ENCODE measurements around the gene KLHDC7B. TPM values are rescaled to one million over a fixed set of nuclear protein-coding genes. Genes with fewer than 3 reads are reported as not detected.
A peak's percentile ranks its signal among the peaks of the same experiment; 100 is the strongest.

Gene KLHDC7B
- total and polyA plus RNA-seq, 2 of the 13 experiments (the other 11 are each of a cell fraction or from before 2014, with no cell fraction given), result 0.11 TPM; not detected in 1

DNA sequence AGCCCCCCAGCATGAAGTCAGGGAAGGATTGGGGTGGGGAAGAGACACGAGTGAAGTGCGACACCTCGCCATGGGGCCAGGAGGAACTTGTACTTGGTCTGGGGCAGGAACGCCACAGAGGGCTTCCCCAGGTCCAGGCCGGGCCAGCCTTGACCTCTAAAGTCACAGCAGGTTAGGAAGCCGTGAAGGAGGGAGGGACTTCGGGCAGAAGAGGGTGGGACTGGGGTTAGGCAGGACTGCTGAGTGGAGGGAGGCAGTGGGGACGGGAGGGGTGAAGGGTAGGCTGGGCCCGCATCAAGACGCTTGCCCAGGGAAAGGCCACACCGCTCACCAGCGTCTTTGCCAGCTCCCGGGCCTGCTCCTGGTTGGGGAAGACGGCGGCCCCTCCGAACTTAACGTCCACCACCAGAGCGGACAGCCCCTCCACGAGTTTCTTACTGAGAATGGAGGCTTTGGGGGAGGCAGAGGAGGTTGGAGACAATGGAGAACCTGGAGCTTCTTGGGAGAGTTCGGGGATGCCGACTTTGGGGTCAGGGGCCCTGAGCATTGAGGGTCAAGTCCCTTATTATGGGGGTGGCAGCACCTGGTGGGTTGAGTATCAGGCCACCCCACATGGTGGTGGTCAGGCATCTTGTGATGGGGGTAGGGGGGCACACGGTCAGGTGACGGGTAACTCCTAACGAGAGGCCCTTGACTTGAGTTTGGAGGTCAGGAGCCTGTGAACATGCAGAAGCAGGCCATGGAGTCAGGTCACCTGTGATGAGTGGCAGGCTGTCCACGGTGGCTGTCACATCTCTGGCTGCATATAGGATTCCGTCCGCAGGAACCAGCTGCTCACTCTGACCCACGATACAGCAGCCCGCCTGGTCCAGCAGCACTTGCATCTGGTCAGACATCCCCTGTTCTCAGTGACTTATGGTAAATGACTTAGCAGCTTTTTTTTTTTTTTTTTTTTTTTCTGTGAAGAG, 18.6 kb upstream of the KLHDC7B start (continued):
- TF ChIP-seq, protein P1, sequence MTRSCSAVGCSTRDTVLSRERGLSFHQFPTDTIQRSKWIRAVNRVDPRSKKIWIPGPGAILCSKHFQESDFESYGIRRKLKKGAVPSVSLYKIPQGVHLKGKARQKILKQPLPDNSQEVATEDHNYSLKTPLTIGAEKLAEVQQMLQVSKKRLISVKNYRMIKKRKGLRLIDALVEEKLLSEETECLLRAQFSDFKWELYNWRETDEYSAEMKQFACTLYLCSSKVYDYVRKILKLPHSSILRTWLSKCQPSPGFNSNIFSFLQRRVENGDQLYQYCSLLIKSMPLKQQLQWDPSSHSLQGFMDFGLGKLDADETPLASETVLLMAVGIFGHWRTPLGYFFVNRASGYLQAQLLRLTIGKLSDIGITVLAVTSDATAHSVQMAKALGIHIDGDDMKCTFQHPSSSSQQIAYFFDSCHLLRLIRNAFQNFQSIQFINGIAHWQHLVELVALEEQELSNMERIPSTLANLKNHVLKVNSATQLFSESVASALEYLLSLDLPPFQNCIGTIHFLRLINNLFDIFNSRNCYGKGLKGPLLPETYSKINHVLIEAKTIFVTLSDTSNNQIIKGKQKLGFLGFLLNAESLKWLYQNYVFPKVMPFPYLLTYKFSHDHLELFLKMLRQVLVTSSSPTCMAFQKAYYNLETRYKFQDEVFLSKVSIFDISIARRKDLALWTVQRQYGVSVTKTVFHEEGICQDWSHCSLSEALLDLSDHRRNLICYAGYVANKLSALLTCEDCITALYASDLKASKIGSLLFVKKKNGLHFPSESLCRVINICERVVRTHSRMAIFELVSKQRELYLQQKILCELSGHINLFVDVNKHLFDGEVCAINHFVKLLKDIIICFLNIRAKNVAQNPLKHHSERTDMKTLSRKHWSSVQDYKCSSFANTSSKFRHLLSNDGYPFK (CRISPR knock-in tag; IDR thresholded peaks at IDR 0.05; ENCODE audit: borderline replicate concordance), result no peak
- TF ChIP-seq, protein P2, sequence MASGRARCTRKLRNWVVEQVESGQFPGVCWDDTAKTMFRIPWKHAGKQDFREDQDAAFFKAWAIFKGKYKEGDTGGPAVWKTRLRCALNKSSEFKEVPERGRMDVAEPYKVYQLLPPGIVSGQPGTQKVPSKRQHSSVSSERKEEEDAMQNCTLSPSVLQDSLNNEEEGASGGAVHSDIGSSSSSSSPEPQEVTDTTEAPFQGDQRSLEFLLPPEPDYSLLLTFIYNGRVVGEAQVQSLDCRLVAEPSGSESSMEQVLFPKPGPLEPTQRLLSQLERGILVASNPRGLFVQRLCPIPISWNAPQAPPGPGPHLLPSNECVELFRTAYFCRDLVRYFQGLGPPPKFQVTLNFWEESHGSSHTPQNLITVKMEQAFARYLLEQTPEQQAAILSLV (CRISPR knock-in tag; IDR thresholded peaks at IDR 0.05; ENCODE audit: borderline replicate concordance), result no peak
- TF ChIP-seq, protein P3, sequence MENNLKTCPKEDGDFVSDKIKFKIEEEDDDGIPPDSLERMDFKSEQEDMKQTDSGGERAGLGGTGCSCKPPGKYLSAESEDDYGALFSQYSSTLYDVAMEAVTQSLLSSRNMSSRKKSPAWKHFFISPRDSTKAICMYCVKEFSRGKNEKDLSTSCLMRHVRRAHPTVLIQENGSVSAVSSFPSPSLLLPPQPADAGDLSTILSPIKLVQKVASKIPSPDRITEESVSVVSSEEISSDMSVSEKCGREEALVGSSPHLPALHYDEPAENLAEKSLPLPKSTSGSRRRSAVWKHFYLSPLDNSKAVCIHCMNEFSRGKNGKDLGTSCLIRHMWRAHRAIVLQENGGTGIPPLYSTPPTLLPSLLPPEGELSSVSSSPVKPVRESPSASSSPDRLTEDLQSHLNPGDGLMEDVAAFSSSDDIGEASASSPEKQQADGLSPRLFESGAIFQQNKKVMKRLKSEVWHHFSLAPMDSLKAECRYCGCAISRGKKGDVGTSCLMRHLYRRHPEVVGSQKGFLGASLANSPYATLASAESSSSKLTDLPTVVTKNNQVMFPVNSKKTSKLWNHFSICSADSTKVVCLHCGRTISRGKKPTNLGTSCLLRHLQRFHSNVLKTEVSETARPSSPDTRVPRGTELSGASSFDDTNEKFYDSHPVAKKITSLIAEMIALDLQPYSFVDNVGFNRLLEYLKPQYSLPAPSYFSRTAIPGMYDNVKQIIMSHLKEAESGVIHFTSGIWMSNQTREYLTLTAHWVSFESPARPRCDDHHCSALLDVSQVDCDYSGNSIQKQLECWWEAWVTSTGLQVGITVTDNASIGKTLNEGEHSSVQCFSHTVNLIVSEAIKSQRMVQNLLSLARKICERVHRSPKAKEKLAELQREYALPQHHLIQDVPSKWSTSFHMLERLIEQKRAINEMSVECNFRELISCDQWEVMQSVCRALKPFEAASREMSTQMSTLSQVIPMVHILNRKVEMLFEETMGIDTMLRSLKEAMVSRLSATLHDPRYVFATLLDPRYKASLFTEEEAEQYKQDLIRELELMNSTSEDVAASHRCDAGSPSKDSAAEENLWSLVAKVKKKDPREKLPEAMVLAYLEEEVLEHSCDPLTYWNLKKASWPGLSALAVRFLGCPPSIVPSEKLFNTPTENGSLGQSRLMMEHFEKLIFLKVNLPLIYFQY (CRISPR knock-in tag; IDR thresholded peaks at IDR 0.05; ENCODE audit: borderline replicate concordance), result peak; percentile 83; the same call in 1 of the 2 replicates
- no peak for TF ChIP-seq TBX3 (IDR thresholded peaks at IDR 0.05; ENCODE audit: borderline replicate concordance)
- TF ChIP-seq, protein P4, sequence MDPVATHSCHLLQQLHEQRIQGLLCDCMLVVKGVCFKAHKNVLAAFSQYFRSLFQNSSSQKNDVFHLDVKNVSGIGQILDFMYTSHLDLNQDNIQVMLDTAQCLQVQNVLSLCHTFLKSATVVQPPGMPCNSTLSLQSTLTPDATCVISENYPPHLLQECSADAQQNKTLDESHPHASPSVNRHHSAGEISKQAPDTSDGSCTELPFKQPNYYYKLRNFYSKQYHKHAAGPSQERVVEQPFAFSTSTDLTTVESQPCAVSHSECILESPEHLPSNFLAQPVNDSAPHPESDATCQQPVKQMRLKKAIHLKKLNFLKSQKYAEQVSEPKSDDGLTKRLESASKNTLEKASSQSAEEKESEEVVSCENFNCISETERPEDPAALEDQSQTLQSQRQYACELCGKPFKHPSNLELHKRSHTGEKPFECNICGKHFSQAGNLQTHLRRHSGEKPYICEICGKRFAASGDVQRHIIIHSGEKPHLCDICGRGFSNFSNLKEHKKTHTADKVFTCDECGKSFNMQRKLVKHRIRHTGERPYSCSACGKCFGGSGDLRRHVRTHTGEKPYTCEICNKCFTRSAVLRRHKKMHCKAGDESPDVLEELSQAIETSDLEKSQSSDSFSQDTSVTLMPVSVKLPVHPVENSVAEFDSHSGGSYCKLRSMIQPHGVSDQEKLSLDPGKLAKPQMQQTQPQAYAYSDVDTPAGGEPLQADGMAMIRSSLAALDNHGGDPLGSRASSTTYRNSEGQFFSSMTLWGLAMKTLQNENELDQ (CRISPR knock-in tag; IDR thresholded peaks at IDR 0.05; ENCODE audit: borderline replicate concordance), result no peak
- TF ChIP-seq GFI1 (CRISPR knock-in tag; IDR thresholded peaks at IDR 0.05; ENCODE audit: borderline replicate concordance), result no peak
- no peak for TF ChIP-seq ZNF432 (CRISPR knock-in tag; IDR thresholded peaks at IDR 0.05; ENCODE audit: borderline replicate concordance)
- TF ChIP-seq MTF1 (CRISPR knock-in tag; IDR thresholded peaks at IDR 0.05), result no peak
- peak; percentile 32; the same call in 1 of the 2 replicates for TF ChIP-seq HDAC2 (CRISPR knock-in tag; IDR thresholded peaks at IDR 0.05)
- TF ChIP-seq ZNF329 (CRISPR knock-in tag; IDR thresholded peaks at IDR 0.05; ENCODE audit: low read depth), result no peak
- TF ChIP-seq WIZ (CRISPR knock-in tag; IDR thresholded peaks at IDR 0.05), result no peak
- TF ChIP-seq ZNF234 (CRISPR knock-in tag; conservative IDR thresholded peaks at IDR 0.05), result no peak
- TF ChIP-seq, protein P5, sequence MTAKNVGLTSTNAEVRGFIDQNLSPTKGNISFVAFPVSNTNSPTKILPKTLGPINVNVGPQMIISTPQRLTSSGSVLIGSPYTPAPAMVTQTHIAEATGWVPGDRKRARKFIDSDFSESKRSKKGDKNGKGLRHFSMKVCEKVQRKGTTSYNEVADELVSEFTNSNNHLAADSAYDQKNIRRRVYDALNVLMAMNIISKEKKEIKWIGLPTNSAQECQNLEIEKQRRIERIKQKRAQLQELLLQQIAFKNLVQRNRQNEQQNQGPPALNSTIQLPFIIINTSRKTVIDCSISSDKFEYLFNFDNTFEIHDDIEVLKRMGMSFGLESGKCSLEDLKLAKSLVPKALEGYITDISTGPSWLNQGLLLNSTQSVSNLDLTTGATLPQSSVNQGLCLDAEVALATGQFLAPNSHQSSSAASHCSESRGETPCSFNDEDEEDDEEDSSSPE (CRISPR knock-in tag; IDR thresholded peaks at IDR 0.05), result no peak
- TF ChIP-seq KLF15 (CRISPR knock-in tag; IDR thresholded peaks at IDR 0.05; ENCODE audit: borderline replicate concordance), result 0 out of 2 replicates have a peak, but pooled peaks have one; percentile 26
- TF ChIP-seq HNF4A (CRISPR knock-in tag; IDR thresholded peaks at IDR 0.05), result peak; percentile 27; the same call in 1 of the 2 replicates
- TF ChIP-seq ZNF678 (CRISPR knock-in tag; IDR thresholded peaks at IDR 0.05), result no peak; the same call in 1 of the 2 replicates
